HG03432 (cell line): ENCODE results near the gene SHB.

Experiments used
- ATAC-seq: cut with Tn5 transposase; IDR thresholded peaks from one replicate; pipeline ENCODE4 v1.9.1; 2021; ENCODE audit warnings: mild to moderate bottlenecking, moderate library complexity; ENCODE audit not compliant: unreplicated experiment

SHB gene

GRCh38 chr9:38088006-38088925 is 19.2 kb upstream of the SHB start:
- peak; percentile 46 for ATAC-seq

- no peak for ATAC-seq
These were observed 17.5 kb upstream of the SHB start for GRCh38 chr9:38086496-38086895.

- no peak for ATAC-seq
These were observed 16.3 kb upstream of the SHB start for GRCh38 chr9:38085308-38085707.

- ATAC-seq, result no peak
These were observed 15.5 kb upstream of the SHB start for GRCh38 chr9:38084556-38084880.

GRCh38 chr9:38083858-38084555 is 15.0 kb upstream of the SHB start:
- no peak for ATAC-seq

- no peak for ATAC-seq
These were observed 13.6 kb upstream of the SHB start for GRCh38 chr9:38082446-38083287.

GRCh38 chr9:38081356-38082108 is 12.5 kb upstream of the SHB start:
- no peak for ATAC-seq

GRCh38 chr9:38079461-38080031 is 10.5 kb upstream of the SHB start:
- ATAC-seq, result no peak

- no peak for ATAC-seq
These were observed 6.2 kb upstream of the SHB start for GRCh38 chr9:38075272-38075671.

- no peak for ATAC-seq
These were observed 5.5 kb upstream of the SHB start for GRCh38 chr9:38074441-38074961.

GRCh38 chr9:38073882-38074281 is 4.9 kb upstream of the SHB start:
- no peak for ATAC-seq

GRCh38 chr9:38071470-38072134 is 2.6 kb upstream of the SHB start:
- no peak for ATAC-seq

GRCh38 chr9:38067859-38068681 is 957 bp downstream of the SHB start:
- no peak for ATAC-seq

- ATAC-seq, result no peak
These were observed 1.8 kb downstream of the SHB start for GRCh38 chr9:38066914-38067858.

GRCh38 chr9:38066197-38066913 is 2.7 kb downstream of the SHB start:
- no peak for ATAC-seq

GRCh38 chr9:38065369-38066075 is 3.5 kb downstream of the SHB start:
- ATAC-seq, result peak; percentile 47
